Spleen (tissue), 11 donors: ENCODE data around the gene SLCO4A1. TPM values are rescaled to one million over a fixed set of nuclear protein-coding genes. Genes with fewer than 3 reads are reported as not detected.

ENCODE experiments used
- DNase-seq: peaks from one replicate; pipeline ENCODE4 v3.0.0-alpha.2; 2020
- H3K27ac ChIP-seq, 8 donors: fragments of 200-600 bp; sonication (generic) in 7 of 8; 1 replicate in 4 of 8; 2 replicates in 4 of 8; pipeline versions ENCODE4 v1.5.0 to v1.8.0; 2016 to 2021; ENCODE audit warnings: inconsistent platforms in 4 of 8, mild to moderate bottlenecking in 4 of 8, moderate library complexity in 1 of 8
- H3K27me3 ChIP-seq, 7 donors: fragments of 200-600 bp; sonication (generic) in 6 of 7; replicated peaks in 1 of 7; 1 replicate in 4 of 7; 2 replicates in 3 of 7; pipeline versions ENCODE4 v1.5.0 to v1.8.0; 2016 to 2021; ENCODE audit warnings: inconsistent platforms in 3 of 7, mild to moderate bottlenecking in 1 of 7
- H3K36me3 ChIP-seq, 6 donors: fragments of 200-600 bp; sonication (generic) in 5 of 6; 1 replicate in 4 of 6; 2 replicates in 2 of 6; pipeline versions ENCODE4 v1.5.0 to v1.8.0; 2016 to 2021; ENCODE audit warnings: inconsistent platforms in 2 of 6
- H3K4me1 ChIP-seq, 6 donors: fragments of 200-600 bp; sonication (generic) in 5 of 6; 1 replicate in 3 of 6; 2 replicates in 3 of 6; pipeline versions ENCODE4 v1.5.0 to v1.8.0; 2016 to 2021; ENCODE audit warnings: inconsistent platforms in 3 of 6
- H3K4me3 ChIP-seq, 8 donors: fragments of 200-600 bp; sonication (generic) in 7 of 8; 1 replicate in 4 of 8; 2 replicates in 4 of 8; pipeline versions ENCODE4 v1.5.0 to v1.8.0; 2016 to 2021; ENCODE audit warnings: inconsistent platforms in 4 of 8, mild to moderate bottlenecking in 4 of 8, moderate library complexity in 2 of 8
- H3K9me3 ChIP-seq, 8 donors: fragments of 200-600 bp; sonication (generic) in 7 of 8; 1 replicate in 4 of 8; 2 replicates in 4 of 8; pipeline versions ENCODE4 v1.5.0 to v1.8.0; 2016 to 2021; ENCODE audit warnings: inconsistent platforms in 4 of 8
- POLR2A ChIP-seq, 3 donors: fragments of 450-650 bp; IDR thresholded peaks; one replicate each; pipeline ENCODE4 v1.5.1; 2017; ENCODE audit warnings: antibody characterized with exemption in 3 of 3, mild to moderate bottlenecking in 1 of 3
- POLR2AphosphoS5 ChIP-seq, 3 donors: sonication (generic); formaldehyde crosslinking; IDR thresholded peaks; one replicate each; pipeline ENCODE4 v1.5.1; 2017; ENCODE audit warnings: antibody characterized with exemption in 3 of 3
- WGBS, 5 donors: extraction: QIAGEN DNeasy Blood & Tissue Kit in 3 of 5; methylation state at CpG; one replicate each; pipeline versions ENCODE4 v1.1.5 to v1.1.7; 2013 to 2018; 5-methylcytosine and 5-hydroxymethylcytosine counted together
- intact Hi-C: fragments of 100-400 bp; cut with DNase I; formaldehyde crosslinking; loops from one replicate; pipeline ENCODE4 v1.15.0; 2023; ENCODE audit warnings: low total_unique reads
- polyA plus RNA-seq, 3 donors: library from polyadenylated mRNA; stranded (reverse); fragments of 200-250 nt; gene quantifications; one replicate each; pipeline ENCODE4 v1.2.1, GENCODE V29; 2013
- total RNA-seq, 7 donors: library from RNA; depleted of rRNA in 3 of 7; stranded (reverse); fragments of >200 nt in 3 of 7; fragmentation: NEBNext Ultra II Directional in 4 of 7; extraction: Animal tissue kit (Norgen Biotek cat#: 25700) in 4 of 7; gene quantifications; one replicate each; pipeline versions ENCODE4 v1.1.0 to v1.2.1, GENCODE V29; 2016 to 2021
- TF ChIP-seq, protein P1 (sequence below), 11 experiments: fragments of 200-600 bp in 7 of 11; fragments of 450-650 bp in 4 of 11; sonication (generic) in 4 of 11; IDR thresholded peaks in 8 of 11; conservative IDR thresholded peaks in 3 of 11; 1 replicate in 7 of 11; 2 replicates in 4 of 11; pipeline versions ENCODE4 v1.4.0 to v1.8.0; 2016 to 2021; ENCODE audit warnings: antibody characterized with exemption in 11 of 11, inconsistent platforms in 4 of 11, mild to moderate bottlenecking in 1 of 11
- donor health status: healthy with polysubstance abuse.
- donor health status: DM: no; HTN: no; CAD: no; lungs with moderate emphysema.
- donor health status: DM: no; HTN: no; CAD: no.
- donor health status: Bipolar disorder and iron deficiency.
- donor health status: healthy.
- donor health status: DM: no; HTN: no; CAD: no.
- donor health status: DM: yes; HTN: yes; CAD: no.

SLCO4A1 gene
- total and polyA plus RNA-seq, 10 donors: 2.9 to 16.3 (median 7.0) TPM

DNA sequence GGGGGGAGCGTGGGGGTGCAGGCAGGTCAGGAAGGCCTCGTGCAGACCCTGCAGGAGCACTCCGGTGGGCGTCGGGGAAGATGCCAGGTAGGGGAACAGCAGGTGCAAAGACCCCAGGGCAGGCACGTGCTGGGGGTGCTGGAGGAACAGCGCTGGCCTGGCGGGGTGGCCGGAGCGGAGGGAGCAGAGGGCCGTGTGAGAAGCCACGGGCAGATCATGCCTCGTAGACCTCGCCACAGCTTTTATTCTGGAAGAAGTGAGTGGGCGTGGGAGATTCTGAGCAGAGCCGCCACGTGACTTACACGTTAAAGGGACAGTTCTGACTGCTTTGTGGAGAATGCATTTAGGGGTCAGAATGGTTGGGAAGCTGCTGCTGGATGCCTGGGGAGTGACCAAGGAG lies 75.6 kb downstream of the SLCO4A1 start:
- 61 to 80% (median 69%) methylated on average over 18 of the region's 18 CpGs for WGBS, 5 donors

DNA sequence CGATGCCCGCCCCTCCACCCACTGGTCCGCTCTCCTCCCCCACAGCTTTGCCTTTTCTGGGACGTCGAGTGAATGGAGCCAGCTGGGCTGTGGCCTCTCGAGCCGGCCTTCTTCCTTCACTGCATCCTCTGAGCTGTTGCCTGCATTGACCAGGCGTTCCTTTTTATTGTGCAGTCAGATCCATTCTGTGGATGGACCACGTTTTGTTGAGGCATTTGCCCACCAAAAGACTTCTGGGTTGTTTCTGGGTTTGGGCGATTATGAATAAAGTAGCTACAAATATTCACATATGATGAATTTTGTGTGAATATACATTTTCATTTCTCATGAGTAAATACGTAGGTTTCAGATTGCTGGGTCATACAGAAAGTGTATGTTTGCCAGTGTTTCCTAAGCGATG lies 76.2 kb downstream of the SLCO4A1 start:
- Histone ChIP-seq H3K4me1 (peaks cover 0 to 5% (median 0%) of the 10 kb centered on the region in 6 donors), H3K9me3 (peaks cover 0 to 33% (median 29%) of the 10 kb centered on the region in 8 donors), H3K4me3 (no peak overlapping the region), H3K27ac (no peak overlapping the region), H3K27me3 (peaks cover 0 to 43% (median 5%) of the 10 kb centered on the region in 7 donors), H3K36me3 (no peaks in the 10 kb centered on the region)
- DNase-seq: no peak
- WGBS, 5 donors: 66 to 72% (median 67%) methylated on average over 12 of the region's 12 CpGs
- intact Hi-C loops: no loop called here
- TF ChIP-seq, protein P1, sequence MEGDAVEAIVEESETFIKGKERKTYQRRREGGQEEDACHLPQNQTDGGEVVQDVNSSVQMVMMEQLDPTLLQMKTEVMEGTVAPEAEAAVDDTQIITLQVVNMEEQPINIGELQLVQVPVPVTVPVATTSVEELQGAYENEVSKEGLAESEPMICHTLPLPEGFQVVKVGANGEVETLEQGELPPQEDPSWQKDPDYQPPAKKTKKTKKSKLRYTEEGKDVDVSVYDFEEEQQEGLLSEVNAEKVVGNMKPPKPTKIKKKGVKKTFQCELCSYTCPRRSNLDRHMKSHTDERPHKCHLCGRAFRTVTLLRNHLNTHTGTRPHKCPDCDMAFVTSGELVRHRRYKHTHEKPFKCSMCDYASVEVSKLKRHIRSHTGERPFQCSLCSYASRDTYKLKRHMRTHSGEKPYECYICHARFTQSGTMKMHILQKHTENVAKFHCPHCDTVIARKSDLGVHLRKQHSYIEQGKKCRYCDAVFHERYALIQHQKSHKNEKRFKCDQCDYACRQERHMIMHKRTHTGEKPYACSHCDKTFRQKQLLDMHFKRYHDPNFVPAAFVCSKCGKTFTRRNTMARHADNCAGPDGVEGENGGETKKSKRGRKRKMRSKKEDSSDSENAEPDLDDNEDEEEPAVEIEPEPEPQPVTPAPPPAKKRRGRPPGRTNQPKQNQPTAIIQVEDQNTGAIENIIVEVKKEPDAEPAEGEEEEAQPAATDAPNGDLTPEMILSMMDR (IDR thresholded peaks at IDR 0.05 in 8 of 11, conservative IDR thresholded peaks at IDR 0.05 in 3 of 11): no peak

More for the DNA sequence above, 75.6 kb downstream of the SLCO4A1 start:
- no peak for DNase-seq
- no peaks in the 10 kb centered on the region for H3K36me3 ChIP-seq
- peaks cover 0 to 37% (median 5%) of the 10 kb centered on the region in 7 donors for H3K27me3 ChIP-seq
- TF ChIP-seq POLR2AphosphoS5 (IDR thresholded peaks at IDR 0.05): no peak
- TF ChIP-seq POLR2A (IDR thresholded peaks at IDR 0.05): no peak
- TF ChIP-seq, protein P1 (IDR thresholded peaks at IDR 0.05 in 8 of 11, conservative IDR thresholded peaks at IDR 0.05 in 3 of 11): no peak
- H3K27ac ChIP-seq: no peak overlapping the region
- no peak overlapping the region for H3K4me3 ChIP-seq
- intact Hi-C loops: no loop called here
- H3K9me3 ChIP-seq: peaks cover 0 to 33% (median 29%) of the 10 kb centered on the region in 8 donors
- peaks cover 0 to 5% (median 0%) of the 10 kb centered on the region in 6 donors for H3K4me1 ChIP-seq

DNA sequence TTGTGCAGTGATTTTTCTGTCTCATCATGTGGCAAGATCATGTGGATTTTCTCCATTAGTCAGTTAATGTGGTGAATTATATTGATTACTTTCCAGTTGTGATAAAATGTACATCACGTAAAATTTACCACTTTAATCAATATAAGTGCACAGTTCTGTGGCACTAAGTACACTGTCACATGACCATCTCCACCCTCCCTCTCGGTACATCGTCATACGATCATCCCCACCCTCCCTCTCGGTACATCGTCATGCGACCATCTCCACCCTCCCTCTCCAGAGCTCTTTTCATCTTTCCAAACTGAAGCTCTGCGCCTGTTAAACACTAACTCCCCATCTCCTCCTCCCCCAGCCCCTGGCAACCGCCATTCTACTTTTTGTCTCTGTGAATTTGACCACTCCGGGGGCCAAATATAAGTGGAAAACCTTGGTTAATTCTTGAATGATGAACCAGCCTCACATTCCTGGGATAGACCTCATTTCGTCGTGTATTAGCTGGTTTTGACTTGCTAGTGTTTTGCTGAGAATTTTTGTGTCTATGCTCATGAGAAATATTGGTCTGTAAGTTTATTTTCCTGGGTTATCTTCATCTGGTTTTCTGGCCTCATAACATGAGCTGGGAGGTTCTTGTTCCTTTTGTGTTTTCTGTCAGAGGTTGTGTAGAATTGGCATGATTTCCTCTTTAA lies 77.1 kb downstream of the SLCO4A1 start:
- DNase-seq: no peak
- Histone ChIP-seq H3K4me3 (no peak overlapping the region), H3K27me3 (peaks cover 0 to 45% (median 5%) of the 10 kb centered on the region in 7 donors), H3K9me3 (peaks cover 0 to 33% (median 29%) of the 10 kb centered on the region in 8 donors), H3K4me1 (peaks cover 0 to 5% (median 0%) of the 10 kb centered on the region in 6 donors), H3K36me3 (no peaks in the 10 kb centered on the region), H3K27ac (no peak overlapping the region)
- intact Hi-C loops: no loop called here
- WGBS, 5 donors: 80 to 88% (median 85%) methylated on average over 12 of the region's 12 CpGs
- TF ChIP-seq, protein P1 (IDR thresholded peaks at IDR 0.05 in 8 of 11, conservative IDR thresholded peaks at IDR 0.05 in 3 of 11): no peak
- TF ChIP-seq POLR2AphosphoS5 (IDR thresholded peaks at IDR 0.05): no peak

Other genes with a start within 250 kb of the SLCO4A1 start
- gene CABLES2, start 235.2 kb upstream of the SLCO4A1 start, total RNA-seq: 1 to 10 TPM; 3.9 to 5.9 (median 4.1) TPM
- 1 to 10 TPM; 2.0 to 2.7 (median 2.4) TPM for gene CABLES2, start 235.2 kb upstream of the SLCO4A1 start, polyA plus RNA-seq
- gene RBBP8NL, start 215.0 kb upstream of the SLCO4A1 start, total RNA-seq: not detected
- under 1 TPM in 1 of 3 donors, not detected in 2; 0.03 TPM for gene RBBP8NL, start 215.0 kb upstream of the SLCO4A1 start, polyA plus RNA-seq
- under 1 TPM in 2 of 7 donors, not detected in 5; 0.13 to 0.19 TPM for gene GATA5, start 166.5 kb upstream of the SLCO4A1 start, total RNA-seq
- under 1 TPM in 1 of 3 donors, not detected in 2; 0.02 TPM for gene GATA5, start 166.5 kb upstream of the SLCO4A1 start, polyA plus RNA-seq
- gene NTSR1, start 66.3 kb downstream of the SLCO4A1 start, total RNA-seq: 1 to 10 TPM in 3 of 7 donors, under 1 TPM in 4; 0.51 to 5.7 (median 0.92) TPM
- gene NTSR1, start 66.3 kb downstream of the SLCO4A1 start, polyA plus RNA-seq: under 1 TPM; 0.14 to 0.30 (median 0.26) TPM
- gene MRGBP, start 154.0 kb downstream of the SLCO4A1 start, total RNA-seq: 10 to 100 TPM in 4 of 7 donors, 1 to 10 TPM in 3; 8.5 to 15.7 (median 12.0) TPM
- 10 to 100 TPM; 10.6 to 13.1 (median 12.6) TPM for gene MRGBP, start 154.0 kb downstream of the SLCO4A1 start, polyA plus RNA-seq
- 10 to 100 TPM; 69.8 to 91.0 (median 78.2) TPM for gene OGFR, start 162.3 kb downstream of the SLCO4A1 start, total RNA-seq
- gene OGFR, start 162.3 kb downstream of the SLCO4A1 start, polyA plus RNA-seq: 100 to 1,000 TPM in 1 of 3 donors, 10 to 100 TPM in 2; 46.0 to 127 (median 66.9) TPM
- gene COL9A3, start 174.5 kb downstream of the SLCO4A1 start, total RNA-seq: 10 to 100 TPM in 3 of 7 donors, 1 to 10 TPM in 4; 1.2 to 16.7 (median 6.8) TPM
- 10 to 100 TPM; 10.9 to 14.7 (median 13.1) TPM for gene COL9A3, start 174.5 kb downstream of the SLCO4A1 start, polyA plus RNA-seq
- gene TCFL5, start 219.3 kb downstream of the SLCO4A1 start, total RNA-seq: 1 to 10 TPM; 4.1 to 8.8 (median 6.8) TPM
- 1 to 10 TPM; 4.5 to 6.3 (median 5.3) TPM for gene TCFL5, start 219.3 kb downstream of the SLCO4A1 start, polyA plus RNA-seq